ENCODE results near the gene HDAC4. TPM values are rescaled to one million over a fixed set of nuclear protein-coding genes. Genes with fewer than 3 reads are reported as not detected.

HDAC4 gene
- total RNA-seq, 2 donors from 2014 or later: 8.1 to 20.1 TPM

DNA sequence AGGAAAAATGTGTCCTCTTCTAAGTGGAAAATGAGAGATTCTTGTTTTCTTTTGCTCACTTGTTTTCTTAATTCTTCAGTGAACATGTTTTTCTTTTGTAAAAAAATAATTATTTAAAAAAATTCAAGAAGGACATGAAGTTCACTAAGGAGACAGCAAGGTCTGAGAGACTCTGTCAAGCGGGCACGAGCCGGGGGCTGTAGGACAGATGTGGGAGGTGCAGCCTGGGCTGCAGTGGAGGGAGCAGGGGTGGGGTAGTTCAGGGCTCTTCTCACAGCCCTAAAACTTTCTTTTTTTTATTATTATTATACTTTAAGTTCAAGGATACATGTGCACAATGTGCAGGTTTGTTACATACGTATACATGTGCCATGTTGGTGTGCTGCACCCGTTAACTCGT is 4.3 kb upstream of the HDAC4 start:
- H3K4me1 ChIP-seq: peaks cover 0 to 6% of the 10 kb centered on the region in 2 donors
- DNase-seq (ENCODE audit: low spot score): no peak
- H3K27ac ChIP-seq: no peak overlapping the region
- H3K36me3 ChIP-seq: no peaks in the 10 kb centered on the region
- TF ChIP-seq, protein P1, sequence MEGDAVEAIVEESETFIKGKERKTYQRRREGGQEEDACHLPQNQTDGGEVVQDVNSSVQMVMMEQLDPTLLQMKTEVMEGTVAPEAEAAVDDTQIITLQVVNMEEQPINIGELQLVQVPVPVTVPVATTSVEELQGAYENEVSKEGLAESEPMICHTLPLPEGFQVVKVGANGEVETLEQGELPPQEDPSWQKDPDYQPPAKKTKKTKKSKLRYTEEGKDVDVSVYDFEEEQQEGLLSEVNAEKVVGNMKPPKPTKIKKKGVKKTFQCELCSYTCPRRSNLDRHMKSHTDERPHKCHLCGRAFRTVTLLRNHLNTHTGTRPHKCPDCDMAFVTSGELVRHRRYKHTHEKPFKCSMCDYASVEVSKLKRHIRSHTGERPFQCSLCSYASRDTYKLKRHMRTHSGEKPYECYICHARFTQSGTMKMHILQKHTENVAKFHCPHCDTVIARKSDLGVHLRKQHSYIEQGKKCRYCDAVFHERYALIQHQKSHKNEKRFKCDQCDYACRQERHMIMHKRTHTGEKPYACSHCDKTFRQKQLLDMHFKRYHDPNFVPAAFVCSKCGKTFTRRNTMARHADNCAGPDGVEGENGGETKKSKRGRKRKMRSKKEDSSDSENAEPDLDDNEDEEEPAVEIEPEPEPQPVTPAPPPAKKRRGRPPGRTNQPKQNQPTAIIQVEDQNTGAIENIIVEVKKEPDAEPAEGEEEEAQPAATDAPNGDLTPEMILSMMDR (IDR thresholded peaks at IDR 0.05): no peak
- H3K9me3 ChIP-seq: peaks cover 0 to 3% of the 10 kb centered on the region in 2 donors
- H3K27me3 ChIP-seq: no peaks in the 10 kb centered on the region
- H3K4me3 ChIP-seq: no peak overlapping the region

GRCh38 chr2:239402666-239403065 is 1.8 kb upstream of the HDAC4 start:
- no peak for DNase-seq (ENCODE audit: low spot score)
- H3K27ac ChIP-seq: no peak overlapping the region
- no peaks in the 10 kb centered on the region for H3K9me3 ChIP-seq
- TF ChIP-seq, protein P1 (IDR thresholded peaks at IDR 0.05): no peak
- H3K27me3 ChIP-seq: no peaks in the 10 kb centered on the region
- no peaks in the 10 kb centered on the region for H3K36me3 ChIP-seq
- peaks cover 0 to 18% of the 10 kb centered on the region in 2 donors for H3K4me1 ChIP-seq
- no peak overlapping the region for H3K4me3 ChIP-seq

GRCh38 chr2:239401881-239402233 is 1.0 kb upstream of the HDAC4 start:
- Histone ChIP-seq H3K4me3 (peak overlapping the region; percentile 75 to 76), H3K9me3 (no peaks in the 10 kb centered on the region), H3K4me1 (peaks cover 0 to 24% of the 10 kb centered on the region in 2 donors), H3K27ac (peak overlapping the region; percentile 99 to 100), H3K36me3 (no peaks in the 10 kb centered on the region), H3K27me3 (no peaks in the 10 kb centered on the region)
- DNase-seq (ENCODE audit: low spot score): no peak
- TF ChIP-seq, protein P1 (IDR thresholded peaks at IDR 0.05): no peak

DNA sequence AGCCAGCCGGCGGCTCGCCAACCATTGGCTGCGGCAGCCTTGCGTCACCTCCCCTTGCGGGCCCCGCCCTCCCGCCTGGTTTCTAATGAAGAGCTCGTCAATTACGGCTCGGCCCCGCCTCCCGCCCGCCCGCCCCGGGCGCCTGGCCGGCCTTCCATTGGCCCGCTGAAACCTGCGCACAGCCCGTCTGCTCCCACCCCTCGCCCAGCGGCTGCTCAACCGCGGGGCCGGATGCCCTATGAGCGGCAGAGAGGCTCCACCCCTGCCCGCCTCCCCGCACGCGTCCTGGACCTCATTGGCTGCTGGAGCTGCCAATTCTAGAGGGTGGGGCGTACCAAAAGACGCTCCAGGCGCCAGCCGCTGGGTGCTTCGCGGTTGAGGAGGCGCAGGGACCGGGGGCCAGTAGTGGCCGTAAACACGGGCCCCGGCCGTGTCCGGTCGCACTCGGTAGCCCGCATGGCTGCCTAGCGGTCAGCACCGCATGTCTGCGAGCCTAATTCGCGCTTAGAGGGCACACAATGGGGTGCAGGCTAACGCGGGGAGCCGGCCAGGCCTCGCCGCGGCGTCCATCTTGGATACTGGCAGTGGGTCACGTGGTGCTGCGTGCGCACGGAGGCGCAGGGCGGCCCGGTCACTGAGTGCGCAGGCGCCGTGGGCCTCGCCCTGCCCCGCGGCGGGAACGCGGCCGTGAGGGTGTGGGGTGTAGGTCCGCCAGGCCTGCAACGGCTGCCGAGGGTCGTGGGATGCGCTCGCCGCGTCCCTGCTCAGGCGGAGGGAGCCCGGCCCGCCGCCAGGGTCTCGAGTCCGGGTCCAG is 454 bp upstream of the HDAC4 start:
- peak; percentile 100 for DNase-seq (ENCODE audit: low spot score)
- no peaks in the 10 kb centered on the region for H3K9me3 ChIP-seq
- H3K4me3 ChIP-seq: peak overlapping the region; percentile 75 to 76
- H3K27me3 ChIP-seq: no peaks in the 10 kb centered on the region
- peaks cover 0 to 28% of the 10 kb centered on the region in 2 donors for H3K4me1 ChIP-seq
- H3K27ac ChIP-seq: peak overlapping the region; percentile 99 to 100
- no peaks in the 10 kb centered on the region for H3K36me3 ChIP-seq
- TF ChIP-seq, protein P1 (IDR thresholded peaks at IDR 0.05): no peak

- Histone ChIP-seq H3K9me3 (no peaks in the 10 kb centered on the region), H3K4me1 (peaks cover 0 to 28% of the 10 kb centered on the region in 2 donors), H3K4me3 (peak overlapping the region; percentile 45 to 60), H3K27ac (peak overlapping the region; percentile 70 to 74), H3K27me3 (no peaks in the 10 kb centered on the region), H3K36me3 (no peaks in the 10 kb centered on the region)
- TF ChIP-seq, protein P1 (IDR thresholded peaks at IDR 0.05): no peak
- DNase-seq (ENCODE audit: low spot score): no peak
These were observed 762 bp downstream of the HDAC4 start for GRCh38 chr2:239399921-239400595.

Measured in right atrium auricular region (tissue), 2 donors.